Activated CD4-positive, alpha-beta T cell treated with anti-CD3 and anti-CD28 coated beads, Interleukin-2, amount 50 U/mL, for 1 hour (primary cell): ENCODE measurements around the gene RIPPLY1.
A peak's percentile ranks its signal among the peaks of the same experiment; 100 is the strongest.
"Not testable (repeated sequence)": the region's sequence is repeated elsewhere in the genome, so short reads cannot be mapped to it uniquely, and the experiment has no call there.

Experiments used
- DNase-seq: peaks from one replicate; pipeline ENCODE4 v3.0.0-alpha.2; 2020

Gene RIPPLY1

GRCh38 chrX:106906361-106906760, 3.2 kb upstream of the RIPPLY1 start:
- DNase-seq, result no peak

- no peak for DNase-seq
Measured at GRCh38 chrX:106905064-106905708, 2.0 kb upstream of the RIPPLY1 start.

- no peak for DNase-seq
Measured at GRCh38 chrX:106903856-106904528, 851 bp upstream of the RIPPLY1 start.

GRCh38 chrX:106902684-106903083, 457 bp downstream of the RIPPLY1 start:
- no peak for DNase-seq

- DNase-seq, result no peak
Measured at GRCh38 chrX:106901781-106902219, 1.3 kb downstream of the RIPPLY1 start.

GRCh38 chrX:106901341-106901740, 1.8 kb downstream of the RIPPLY1 start:
- DNase-seq, result no peak

GRCh38 chrX:106899841-106900240, 3.3 kb downstream of the RIPPLY1 start:
- DNase-seq, result no peak

GRCh38 chrX:106899276-106899675, 3.9 kb downstream of the RIPPLY1 start:
- no peak for DNase-seq

- no peak for DNase-seq
Measured at GRCh38 chrX:106898462-106898861, 4.7 kb downstream of the RIPPLY1 start.

GRCh38 chrX:106897259-106897658, 5.9 kb downstream of the RIPPLY1 start:
- DNase-seq, result no peak

- no peak for DNase-seq
Measured at GRCh38 chrX:106894978-106895452, 8.1 kb downstream of the RIPPLY1 start.

- peak; percentile 33 for DNase-seq
Measured at GRCh38 chrX:106894392-106894909, 8.7 kb downstream of the RIPPLY1 start.

- DNase-seq, result no peak
Measured at GRCh38 chrX:106891762-106892460, 11.2 kb downstream of the RIPPLY1 start.

- DNase-seq, result no peak
Measured at GRCh38 chrX:106889468-106889867, 13.7 kb downstream of the RIPPLY1 start.

- no peak for DNase-seq
Measured at GRCh38 chrX:106875151-106875550, 28.0 kb downstream of the RIPPLY1 start.

GRCh38 chrX:106874075-106874474, 29.1 kb downstream of the RIPPLY1 start:
- DNase-seq, result no peak

- not testable (repeated sequence) for DNase-seq
Measured at GRCh38 chrX:106872796-106873195, 30.3 kb downstream of the RIPPLY1 start.

- DNase-seq, result no peak
Measured at GRCh38 chrX:106863697-106864096, 39.4 kb downstream of the RIPPLY1 start.

- DNase-seq, result no peak
Measured at GRCh38 chrX:106862972-106863688, 40.0 kb downstream of the RIPPLY1 start.
